DMS79 treated with DMSO at 0.1 percent for 48 hours (cell line): Measurements from ENCODE around the gene TTBK2.

Experiments
- DNase-seq: peaks from one replicate; lab custom pipeline; 2025; lab: John Stamatoyannopoulos, UW

TTBK2 gene

GRCh38 chr15:42760759-42761158 lies 159.8 kb downstream of the TTBK2 start:
- no peak for DNase-seq

DNA sequence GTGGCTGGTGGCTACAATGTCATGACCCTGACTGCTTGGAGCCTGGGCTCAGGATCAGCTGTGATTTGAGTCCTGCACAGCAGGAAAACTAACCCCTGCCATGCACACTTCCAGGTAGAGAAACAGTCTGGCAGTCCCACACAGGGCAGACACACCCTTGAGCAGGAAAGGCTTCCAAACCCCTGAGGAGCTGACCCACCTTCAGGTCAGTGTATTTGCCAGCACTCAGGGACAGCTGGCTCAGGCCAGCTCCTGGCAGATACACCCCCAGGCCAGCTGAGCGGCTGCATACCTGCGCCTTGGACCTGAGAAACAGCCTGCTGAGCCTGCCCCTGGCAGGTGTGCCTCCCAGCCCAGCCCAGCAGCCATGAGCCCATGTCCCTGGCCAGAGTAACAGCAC lies 161.5 kb downstream of the TTBK2 start:
- DNase-seq: no peak

GRCh38 chr15:42750306-42750705 lies 170.3 kb downstream of the TTBK2 start:
- DNase-seq: no peak

DNA sequence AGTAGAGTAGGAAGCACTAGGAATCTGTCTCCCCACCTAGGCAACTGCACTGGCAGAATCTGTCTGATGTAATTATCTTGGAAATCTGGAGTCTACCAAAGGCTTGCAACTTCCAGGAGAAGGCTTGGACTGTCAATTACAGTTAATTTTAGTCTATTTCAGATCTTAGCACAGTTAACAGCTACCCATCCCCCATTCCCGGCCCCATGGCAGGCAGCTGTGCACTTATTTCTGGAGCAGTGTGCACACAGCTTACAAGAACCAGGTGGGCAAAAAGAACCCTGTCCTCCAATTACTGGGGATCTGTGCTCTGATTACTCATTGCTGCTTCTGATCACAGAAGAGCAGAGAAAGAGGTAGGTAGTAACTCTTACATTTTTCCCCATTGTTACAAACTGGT lies 171.3 kb downstream of the TTBK2 start:
- DNase-seq: no peak

- DNase-seq: no peak
Observed at GRCh38 chr15:42744195-42744594, 176.4 kb downstream of the TTBK2 start.

GRCh38 chr15:42742149-42742548 lies 178.4 kb downstream of the TTBK2 start:
- no peak for DNase-seq

DNA sequence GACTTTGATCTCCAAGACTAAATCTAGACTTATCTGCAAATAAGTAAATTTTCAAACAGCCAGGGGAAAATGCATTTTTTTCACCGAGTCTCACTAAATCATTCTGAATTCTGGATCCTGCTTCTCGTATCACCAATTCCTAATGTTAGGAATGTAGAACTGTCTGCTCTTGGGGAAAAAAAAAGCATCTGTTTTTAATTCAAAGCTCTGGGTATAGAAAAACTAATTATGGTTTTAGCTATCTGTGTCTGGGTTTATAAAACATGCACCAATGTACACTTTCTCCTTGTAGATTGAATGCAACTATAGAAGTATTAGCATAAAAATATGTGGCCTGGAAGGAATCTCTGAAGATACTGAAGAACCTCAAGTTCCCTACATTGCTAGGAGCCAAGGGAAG lies 178.9 kb downstream of the TTBK2 start:
- no peak for DNase-seq

DNA sequence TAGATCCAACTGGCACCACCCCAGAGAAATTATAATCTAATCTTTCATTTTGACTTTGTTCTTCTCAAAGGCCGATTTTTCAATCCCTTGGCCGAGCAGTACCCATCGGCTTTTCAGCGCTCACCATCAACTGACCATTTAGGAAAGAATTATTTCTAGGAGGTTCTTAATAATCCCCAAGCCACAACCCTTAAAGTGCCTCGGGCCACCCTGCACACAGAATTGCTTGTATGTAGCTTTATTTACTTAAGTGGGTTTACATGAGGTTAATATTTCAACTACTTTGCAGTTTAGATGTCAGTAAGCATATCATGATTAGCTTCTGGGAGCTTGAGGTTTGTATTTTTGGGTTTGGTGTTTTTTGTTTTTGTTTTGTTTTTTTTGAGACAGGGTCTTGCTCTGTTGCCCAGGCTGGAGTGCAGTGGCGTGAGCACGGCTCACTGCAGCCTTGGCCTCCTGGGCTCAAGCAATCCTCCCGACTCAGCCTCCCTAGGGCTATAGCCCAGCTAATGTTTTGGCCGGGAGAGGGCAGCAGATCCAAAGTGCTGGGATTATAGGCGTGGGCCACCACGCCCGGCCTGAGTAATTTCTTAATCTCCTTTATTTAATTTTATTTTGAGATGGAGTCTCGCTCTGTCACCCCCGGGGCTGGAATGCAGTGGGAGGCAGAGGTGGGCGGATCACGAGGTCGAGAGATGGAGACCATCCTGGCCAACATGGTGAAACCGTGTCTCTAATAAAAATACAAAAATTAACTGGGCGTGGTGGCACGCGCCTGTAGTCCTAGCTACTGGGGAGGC lies 182.8 kb downstream of the TTBK2 start:
- DNase-seq: no peak

DNA sequence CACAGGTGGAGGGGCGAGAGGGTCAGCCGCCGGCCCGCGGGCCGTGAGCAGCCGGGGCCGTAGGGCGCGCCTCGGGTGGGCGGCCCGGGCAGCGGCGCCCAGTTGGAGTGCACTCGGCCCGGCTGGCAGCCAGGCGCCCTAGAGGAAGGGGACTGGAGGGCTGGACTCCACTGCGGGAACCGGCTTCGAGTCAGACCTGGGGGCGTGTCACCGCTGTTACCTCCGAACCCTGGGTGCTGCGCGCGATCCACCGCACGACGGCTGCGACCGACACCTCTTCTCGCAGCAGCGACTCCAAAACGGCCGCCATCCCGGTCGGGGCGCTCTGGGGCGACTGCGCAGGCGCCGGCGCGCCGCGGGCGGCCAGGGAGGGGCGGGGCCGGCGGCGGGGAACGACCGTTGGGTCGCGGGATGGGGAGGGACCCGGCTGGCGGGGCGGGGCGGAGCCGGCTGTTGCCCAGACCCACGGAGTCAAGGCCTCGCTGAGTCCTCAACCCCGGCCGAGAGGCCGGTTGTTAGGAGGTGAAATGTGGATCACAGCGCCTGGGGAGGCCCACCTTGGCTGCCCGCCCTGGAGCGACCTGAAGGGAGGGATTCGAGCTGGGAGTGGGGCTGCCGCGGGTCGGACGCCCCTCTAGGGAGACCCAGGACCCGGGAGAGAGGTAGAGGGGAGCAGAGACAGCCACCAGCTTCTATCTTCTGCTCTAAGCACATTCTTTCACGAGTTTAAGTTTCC lies 183.6 kb downstream of the TTBK2 start, which contains the start of gene CDAN1:
Gene CDAN1, minus strand, starts transcription at position 336 of the 736 bp plus-strand sequence. Its CDS starts 26 bp downstream, at position 310.
- DNase-seq: peak; percentile 33

GRCh38 chr15:42736178-42736792 lies 184.3 kb downstream of the TTBK2 start:
- DNase-seq: no peak

DNA sequence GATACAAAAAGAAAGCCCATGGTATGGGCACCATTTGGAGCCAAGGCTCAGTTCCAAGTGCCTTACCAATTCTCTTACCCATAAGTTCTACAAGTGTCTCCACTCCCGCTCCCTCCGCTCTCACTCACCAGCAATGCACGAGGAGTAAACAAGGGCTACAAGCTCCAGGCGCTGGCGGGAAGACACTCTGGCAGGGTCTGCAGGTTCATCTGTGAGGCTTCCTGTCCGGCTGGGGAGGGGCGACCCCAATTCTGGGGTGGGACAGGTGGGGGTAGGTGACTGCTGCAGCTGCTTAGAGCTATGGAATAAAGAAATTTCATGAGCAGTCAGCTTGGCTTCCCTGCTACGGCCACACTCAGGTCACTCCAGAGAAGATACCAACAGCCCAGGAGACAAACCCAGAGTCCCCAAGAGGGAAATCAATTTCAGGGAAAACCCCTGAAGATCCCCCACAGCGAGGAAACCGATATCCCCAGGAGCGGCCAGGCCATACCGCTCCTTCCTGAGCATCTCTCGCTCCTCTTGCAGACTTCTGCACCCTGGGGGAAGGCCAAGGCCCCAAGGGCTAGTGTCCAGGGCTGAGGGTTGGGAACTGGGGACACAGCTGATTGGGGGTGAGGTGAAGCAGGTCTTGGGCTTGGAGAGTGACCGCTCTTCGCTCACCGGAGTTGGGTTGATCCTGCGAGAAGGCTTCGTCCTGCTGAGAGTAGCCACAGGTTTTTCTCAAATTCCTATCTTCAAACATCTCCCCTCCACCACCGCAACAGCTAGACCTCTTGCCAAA lies 185.0 kb downstream of the TTBK2 start:
- DNase-seq: no peak

- no peak for DNase-seq
Observed at GRCh38 chr15:42734076-42734672, 186.4 kb downstream of the TTBK2 start.

DNA sequence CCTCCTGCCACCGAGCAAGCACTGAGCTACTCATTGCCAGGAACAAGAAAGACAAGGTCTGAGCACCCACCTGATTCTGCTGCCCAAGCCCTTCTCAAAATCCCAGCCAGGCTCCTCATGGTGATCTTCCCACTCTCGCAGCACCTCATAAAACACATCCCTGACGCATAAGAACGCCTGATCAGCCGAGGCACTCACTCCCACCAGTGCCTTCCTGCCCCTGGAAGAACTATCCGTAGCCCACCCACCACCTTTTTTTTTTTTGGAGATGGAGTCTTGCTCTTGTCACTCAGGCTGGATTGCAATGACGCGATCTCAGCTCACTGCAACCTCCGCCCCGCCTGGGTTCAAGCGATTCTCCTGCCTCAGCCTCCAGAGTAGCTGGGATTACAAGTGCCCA lies 187.6 kb downstream of the TTBK2 start:
- DNase-seq: no peak

DNA sequence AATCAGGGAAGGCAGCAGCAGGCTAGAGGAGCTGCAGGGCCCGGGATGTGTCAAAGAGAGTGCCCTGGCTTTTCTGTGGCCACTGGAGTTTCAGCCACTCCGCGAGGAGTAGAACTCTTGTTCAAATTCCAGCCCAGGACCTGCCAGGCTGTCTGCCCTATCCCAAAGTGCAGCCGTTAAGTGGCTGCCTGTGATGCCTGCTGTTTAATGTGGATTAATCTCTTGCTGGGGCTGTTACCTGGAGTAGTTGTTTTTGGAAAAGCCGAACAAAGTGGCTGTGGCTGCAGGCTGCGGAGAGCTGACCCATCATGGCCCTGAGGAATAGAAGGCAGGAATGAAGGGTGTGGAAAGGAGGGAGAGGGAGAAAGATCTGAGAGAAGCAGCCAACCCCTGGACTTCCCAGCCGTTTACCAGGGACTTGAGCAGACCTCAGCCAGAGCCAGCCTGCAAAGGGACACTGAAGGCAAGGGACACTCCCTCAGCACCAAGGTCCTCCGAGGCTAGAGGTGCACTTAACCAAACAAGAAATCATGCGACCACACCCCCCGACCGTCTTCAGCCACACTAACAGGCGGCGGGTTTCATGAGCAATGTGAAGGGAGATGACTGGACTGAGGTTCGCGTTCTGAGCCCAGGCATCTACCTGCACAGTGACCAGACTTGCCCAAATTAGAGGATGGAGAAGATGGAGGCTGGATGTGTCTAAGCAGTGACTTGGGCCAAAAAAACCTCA lies 188.3 kb downstream of the TTBK2 start:
- DNase-seq: no peak

DNA sequence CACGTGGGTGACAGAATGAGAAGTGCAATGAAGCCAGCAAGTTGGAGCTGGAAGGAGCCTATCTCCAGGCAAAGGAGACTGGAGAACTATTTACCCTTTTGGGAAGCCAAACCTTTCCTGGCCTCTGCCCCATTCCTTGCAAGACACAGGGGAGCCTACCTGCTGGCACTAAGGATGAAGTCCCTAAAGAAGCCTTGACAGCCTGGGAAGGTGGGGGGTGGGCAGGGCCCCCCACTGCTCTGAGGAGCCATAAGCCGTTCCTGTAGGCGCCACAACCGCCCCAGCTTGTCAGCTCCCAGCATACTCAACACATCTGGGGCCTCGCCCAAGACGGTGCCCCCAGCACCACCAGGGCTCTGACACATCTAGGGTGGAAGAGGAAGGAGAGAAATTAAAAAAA lies 189.1 kb downstream of the TTBK2 start:
- DNase-seq: no peak

- DNase-seq: no peak
Observed at GRCh38 chr15:42730536-42730935, 190.0 kb downstream of the TTBK2 start.

- no peak for DNase-seq
Observed at GRCh38 chr15:42730135-42730534, 190.4 kb downstream of the TTBK2 start.

GRCh38 chr15:42729409-42729808 lies 191.2 kb downstream of the TTBK2 start:
- no peak for DNase-seq

GRCh38 chr15:42728972-42729371 lies 191.6 kb downstream of the TTBK2 start:
- no peak for DNase-seq

- no peak for DNase-seq
Observed at GRCh38 chr15:42728560-42728959, 192.0 kb downstream of the TTBK2 start.
